GM19099 (cell line): ENCODE data around the gene NCR2.

Experiments
- POLR2A ChIP-seq: IDR thresholded peaks from 3 replicates; pipeline ENCODE4 v1.6.1; 2011; ENCODE audit warnings: low read depth; ENCODE audit not compliant: insufficient read length; ENCODE audit errors: extremely low read depth

NCR2 gene

GRCh38 chr6:41318654-41319565 lies 16.5 kb upstream of the NCR2 start:
- TF ChIP-seq POLR2A = no peak

DNA sequence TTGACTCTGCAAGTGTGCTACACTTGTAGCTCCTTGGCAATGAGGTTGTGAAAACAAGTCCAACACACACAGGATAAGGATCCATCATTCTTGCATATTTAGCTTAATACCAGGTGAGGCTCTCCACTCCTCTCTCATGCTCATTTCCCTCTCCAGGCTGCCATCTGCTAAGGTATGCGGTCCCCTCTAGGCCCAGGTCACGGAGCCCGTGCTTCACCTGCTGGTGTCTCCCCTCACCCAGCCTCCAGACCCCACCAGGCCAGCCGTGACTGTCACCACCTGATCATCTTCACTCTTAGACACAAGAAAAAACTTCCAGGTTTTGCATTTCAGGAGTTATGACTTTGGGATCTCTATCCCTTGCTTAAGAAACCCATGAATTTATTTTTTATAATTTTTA lies 14.2 kb upstream of the NCR2 start:
- TF ChIP-seq POLR2A = no peak

DNA sequence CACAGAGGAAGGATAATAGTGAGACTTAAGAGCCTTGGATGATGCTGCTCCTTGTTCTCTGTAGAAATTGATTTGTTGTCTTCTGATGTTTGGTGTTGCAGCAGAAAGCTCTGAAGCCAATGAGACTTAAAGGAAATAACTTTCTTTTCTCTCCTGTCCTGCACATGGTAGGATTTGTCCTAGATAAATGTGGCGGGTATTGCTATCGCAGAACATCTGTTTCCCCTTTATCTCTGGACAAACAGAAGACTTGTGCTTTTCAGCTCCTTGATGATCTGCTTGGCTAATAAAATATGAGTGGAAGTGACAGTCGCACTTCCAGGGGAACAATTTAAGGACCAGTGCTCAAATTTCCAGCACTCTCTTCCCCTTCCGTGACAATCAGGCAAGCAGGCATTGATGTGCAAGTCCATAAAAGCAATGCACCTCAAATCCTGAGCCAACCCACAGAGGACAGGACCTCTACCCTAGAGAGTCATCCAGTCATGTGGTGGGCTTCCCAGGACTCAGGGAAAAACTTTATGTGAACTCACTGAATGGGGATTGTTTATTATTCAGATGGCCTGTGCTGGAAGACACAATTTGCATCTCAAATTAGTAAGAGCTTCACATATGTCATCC lies 9.9 kb upstream of the NCR2 start:
- no peak for TF ChIP-seq POLR2A

GRCh38 chr6:41326092-41326491 lies 9.3 kb upstream of the NCR2 start:
- TF ChIP-seq POLR2A = no peak

- TF ChIP-seq POLR2A = no peak
Measured at GRCh38 chr6:41327177-41327576, 8.2 kb upstream of the NCR2 start.

DNA sequence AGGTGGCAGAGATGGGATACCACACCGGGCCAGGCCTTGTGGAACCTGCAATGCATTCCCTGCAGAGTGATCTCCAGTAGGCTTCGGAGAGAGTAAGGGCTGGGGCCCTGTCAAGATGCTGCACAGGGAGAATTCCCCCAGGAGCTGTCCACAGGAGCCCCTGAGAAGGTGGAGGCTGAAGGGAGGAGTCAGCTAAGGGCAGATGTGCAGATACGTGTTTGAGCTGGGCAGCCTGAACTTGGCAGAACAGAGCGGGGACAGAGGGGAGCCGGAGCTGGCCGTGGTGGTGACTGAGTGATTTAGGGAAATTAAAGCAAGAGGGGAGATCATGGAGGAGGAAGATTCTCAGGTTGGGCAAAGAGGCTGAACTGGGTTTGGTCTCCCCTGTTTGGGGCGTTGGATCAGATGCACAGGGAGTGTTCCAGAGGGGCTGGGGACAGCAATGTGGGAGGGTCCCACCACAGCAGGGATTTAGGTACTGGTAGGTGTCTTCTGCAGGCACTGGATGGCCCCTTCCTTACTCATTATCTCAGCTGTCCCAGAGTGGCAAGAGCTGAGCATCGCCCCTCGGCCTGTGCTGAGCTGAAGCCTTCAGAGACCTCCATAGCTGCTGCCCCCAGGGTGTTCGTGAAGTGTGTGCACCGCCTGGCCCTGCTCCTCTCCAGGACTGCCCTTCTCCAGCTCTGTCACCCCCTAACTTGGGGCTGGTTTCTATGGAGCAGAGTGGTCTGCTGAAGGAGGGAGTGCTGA lies 3.8 kb upstream of the NCR2 start:
- no peak for TF ChIP-seq POLR2A

GRCh38 chr6:41332241-41332640 lies 3.2 kb upstream of the NCR2 start:
- no peak for TF ChIP-seq POLR2A

DNA sequence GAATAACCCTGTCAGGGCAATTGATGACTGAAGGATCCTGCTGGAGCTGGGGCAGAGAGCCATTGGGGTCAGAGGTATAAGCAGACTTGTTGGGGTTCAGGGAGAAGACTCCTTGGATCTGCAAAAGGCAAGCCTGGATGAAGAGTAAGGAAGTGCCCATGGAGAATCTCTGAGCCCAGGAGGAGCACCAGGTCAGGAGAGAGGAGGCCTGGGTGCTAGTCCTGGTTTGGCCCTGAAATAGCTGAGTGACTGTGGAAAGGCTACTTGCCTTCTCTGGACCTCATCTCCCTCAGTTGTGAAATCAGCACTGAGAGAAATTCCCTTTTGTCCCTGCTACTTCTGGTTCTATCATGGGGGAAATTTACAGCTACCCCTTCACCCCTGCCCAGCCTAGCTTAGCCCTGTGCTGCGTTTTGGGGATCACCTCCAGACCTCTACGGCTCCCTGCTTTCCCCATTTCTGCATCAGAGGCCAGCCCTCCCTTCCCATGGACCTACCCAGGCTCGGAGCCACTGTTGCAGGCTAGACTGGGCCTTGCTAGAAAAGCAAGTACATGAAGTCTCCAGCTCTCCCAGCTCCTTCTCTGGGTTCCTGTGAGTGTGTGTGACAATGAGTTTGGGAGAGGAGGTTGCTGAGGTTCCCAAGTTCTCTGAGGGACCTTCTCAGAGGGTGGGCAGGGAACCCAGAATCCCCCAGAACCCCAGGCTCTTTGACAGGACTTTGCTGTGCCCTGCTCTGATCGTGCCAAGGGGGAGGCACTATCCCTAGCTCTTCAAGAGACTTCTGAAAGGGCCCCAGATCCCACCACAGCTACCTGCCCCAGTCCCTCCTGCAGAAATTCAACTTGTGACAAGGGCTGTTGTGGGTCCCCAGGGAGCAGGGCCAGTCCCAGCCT lies 2.3 kb upstream of the NCR2 start:
- no peak for TF ChIP-seq POLR2A

- TF ChIP-seq POLR2A = no peak
Measured at GRCh38 chr6:41334482-41335040, 847 bp upstream of the NCR2 start.

DNA sequence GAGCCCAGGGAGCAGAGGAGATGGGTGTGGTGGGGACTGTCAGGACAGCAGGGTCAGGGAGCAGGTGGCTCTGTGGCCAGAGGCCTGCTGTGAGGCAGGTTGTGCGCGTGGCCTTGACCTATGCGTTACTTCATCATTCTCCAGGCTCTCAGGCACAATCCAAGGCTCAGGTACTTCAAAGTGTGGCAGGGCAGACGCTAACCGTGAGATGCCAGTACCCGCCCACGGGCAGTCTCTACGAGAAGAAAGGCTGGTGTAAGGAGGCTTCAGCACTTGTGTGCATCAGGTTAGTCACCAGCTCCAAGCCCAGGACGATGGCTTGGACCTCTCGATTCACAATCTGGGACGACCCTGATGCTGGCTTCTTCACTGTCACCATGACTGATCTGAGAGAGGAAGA lies 535 bp downstream of the NCR2 start:
- no peak for TF ChIP-seq POLR2A

GRCh38 chr6:41336824-41337223 lies 1.4 kb downstream of the NCR2 start:
- no peak for TF ChIP-seq POLR2A

DNA sequence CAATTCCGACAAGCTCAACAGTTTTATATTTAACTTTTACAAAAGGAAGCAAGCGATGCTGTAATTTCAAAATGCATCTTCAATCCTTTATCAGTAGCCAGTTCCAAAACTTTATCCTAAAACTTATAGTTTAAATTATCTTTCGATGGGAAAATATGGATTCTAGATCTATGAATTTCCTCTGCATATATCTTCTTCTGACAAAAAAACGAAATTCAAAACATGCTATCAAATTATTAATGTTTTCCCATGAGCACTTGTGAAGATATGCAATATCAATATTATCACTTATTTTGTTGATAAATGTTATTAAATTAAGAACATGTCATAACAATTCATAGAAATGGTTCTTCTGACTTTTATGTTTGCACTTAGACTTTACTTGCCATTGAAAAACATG lies 2.3 kb downstream of the NCR2 start:
- no peak for TF ChIP-seq POLR2A

- no peak for TF ChIP-seq POLR2A
Measured at GRCh38 chr6:41338659-41339058, 3.3 kb downstream of the NCR2 start.

- no peak for TF ChIP-seq POLR2A
Measured at GRCh38 chr6:41341580-41341979, 6.2 kb downstream of the NCR2 start.
